SK-N-SH treated with all-trans-retinoic acid at 6 μM for 48 hours (cell line): ENCODE data around the gene ZNF511.

Experiments used
- CSDC2 ChIP-seq: fragments of 250-450 bp; sonication (Bioruptor Pico); IDR thresholded peaks from 2 replicates; pipeline ENCODE4 v1.5.0; 2020; ENCODE audit warnings: mild to moderate bottlenecking, moderate library complexity
- CSRNP3 ChIP-seq: fragments of 250-450 bp; sonication (Bioruptor Pico); IDR thresholded peaks from 2 replicates; pipeline ENCODE4 v1.5.1; 2021; ENCODE audit warnings: mild to moderate bottlenecking, moderate library complexity
- PATZ1 ChIP-seq: fragments of 250-450 bp; sonication (Bioruptor Pico); IDR thresholded peaks from 2 replicates; pipeline ENCODE4 v1.8.0; 2020; ENCODE audit warnings: mild to moderate bottlenecking, moderate library complexity, borderline replicate concordance
- TCF4 ChIP-seq: fragments of 250-450 bp; sonication (Bioruptor Pico); IDR thresholded peaks from 2 replicates; pipeline ENCODE4 v1.8.0; 2021; ENCODE audit warnings: mild to moderate bottlenecking, moderate library complexity, borderline replicate concordance
- ZC3H10 ChIP-seq: fragments of 250-450 bp; sonication (Bioruptor Pico); IDR thresholded peaks from 2 replicates; pipeline ENCODE4 v1.5.1; 2021; ENCODE audit warnings: mild to moderate bottlenecking, moderate library complexity

- no peak for TF ChIP-seq CSRNP3 (CRISPR knock-in tag)
- TF ChIP-seq CSDC2 (CRISPR knock-in tag), result no peak
- no peak for TF ChIP-seq PATZ1 (CRISPR knock-in tag)
- no peak for TF ChIP-seq ZC3H10 (CRISPR knock-in tag)
- TF ChIP-seq TCF4, result no peak
Observed at GRCh38 chr10:133262696-133263095, 46.0 kb upstream of the ZNF511 start.
